Mesenchymal stem cell (in vitro differentiated cells and primary cell): ENCODE results near the gene WDFY2.
"Not testable (repeated sequence)": the region's sequence is repeated elsewhere in the genome, so short reads cannot be mapped to it uniquely, and the experiment has no call there.

Source experiments
- DNase-seq: peaks from one replicate; pipeline ENCODE4 v3.0.0-alpha.2; 2013
- H2AFZ ChIP-seq: one replicate; pipeline ENCODE4 v1.6.1; 2013; ENCODE audit warnings: low read depth, mild to moderate bottlenecking, control low read depth, inconsistent platforms, low read length, moderate library complexity
- H2AK5ac ChIP-seq: 2 replicates; pipeline ENCODE4 v1.6.1; 2013; ENCODE audit warnings: low read length, moderate library complexity, mild to moderate bottlenecking, inconsistent platforms; ENCODE audit not compliant: severe bottlenecking
- H2BK120ac ChIP-seq: one replicate; pipeline ENCODE4 v1.6.1; 2013; ENCODE audit warnings: low read depth, mild to moderate bottlenecking, inconsistent platforms, low read length, moderate library complexity
- H2BK12ac ChIP-seq, 2 experiments: one replicate each; pipeline ENCODE4 v1.6.1; 2013; ENCODE audit warnings: inconsistent platforms in 2 of 2, low read length in 2 of 2, mild to moderate bottlenecking in 2 of 2, moderate library complexity in 2 of 2, control low read depth in 1 of 2
- H2BK15ac ChIP-seq: one replicate; pipeline ENCODE4 v1.6.1; 2013; ENCODE audit warnings: mild to moderate bottlenecking, low read depth, inconsistent platforms; ENCODE audit not compliant: poor library complexity, severe bottlenecking
- H2BK5ac ChIP-seq: 2 replicates; pipeline ENCODE4 v1.6.1; 2013; ENCODE audit warnings: low read depth, mild to moderate bottlenecking, low read length, control low read depth, inconsistent platforms; ENCODE audit not compliant: poor library complexity, severe bottlenecking
- H3K14ac ChIP-seq, 2 experiments: one replicate each; pipeline ENCODE4 v1.6.1; 2013; ENCODE audit warnings: inconsistent platforms in 2 of 2, low read length in 2 of 2, control low read depth in 1 of 2, mild to moderate bottlenecking in 1 of 2, moderate library complexity in 1 of 2
- H3K18ac ChIP-seq, 2 experiments: one replicate each; pipeline ENCODE4 v1.6.1; 2013; ENCODE audit warnings: inconsistent platforms in 2 of 2, low read length in 2 of 2, control low read depth in 1 of 2, low read depth in 1 of 2, mild to moderate bottlenecking in 1 of 2
- H3K23ac ChIP-seq, 2 experiments: one replicate each; pipeline ENCODE4 v1.6.1; 2013; ENCODE audit warnings: inconsistent platforms in 2 of 2, low read length in 2 of 2, mild to moderate bottlenecking in 2 of 2, moderate library complexity in 2 of 2, control low read depth in 1 of 2
- H3K27ac ChIP-seq: 2 replicates; pipeline ENCODE4 v1.5.1; 2013; ENCODE audit warnings: mild to moderate bottlenecking, moderate library complexity, low read length, control low read depth, inconsistent platforms; ENCODE audit not compliant: poor library complexity, severe bottlenecking
- H3K27me3 ChIP-seq, 2 experiments: 2 replicates each; pipeline versions ENCODE4 v1.6.1 to v1.7.0; 2013; ENCODE audit warnings: low read length in 2 of 2, mild to moderate bottlenecking in 2 of 2, moderate library complexity in 2 of 2, control low read depth in 1 of 2, inconsistent platforms in 1 of 2; ENCODE audit not compliant: control insufficient read depth in 1 of 2, insufficient read depth in 1 of 2
- H3K36me3 ChIP-seq, 2 experiments: 2 replicates each; pipeline versions ENCODE4 v1.6.1 to v1.7.0; 2013; ENCODE audit warnings: low read length in 2 of 2, control low read depth in 1 of 2, inconsistent platforms in 1 of 2, low read depth in 1 of 2, mild to moderate bottlenecking in 1 of 2; ENCODE audit not compliant: insufficient read depth in 2 of 2, control insufficient read depth in 1 of 2
- H3K4ac ChIP-seq, 2 experiments: one replicate each; pipeline ENCODE4 v1.6.1; 2013; ENCODE audit warnings: inconsistent platforms in 2 of 2, low read length in 2 of 2, mild to moderate bottlenecking in 2 of 2, moderate library complexity in 2 of 2, control low read depth in 1 of 2, low read depth in 1 of 2
- H3K4me1 ChIP-seq: 2 replicates; pipeline ENCODE4 v1.6.1; 2013; ENCODE audit warnings: low read depth, low read length, control low read depth; ENCODE audit not compliant: control insufficient read depth, insufficient read depth
- H3K4me2 ChIP-seq: 2 replicates; pipeline ENCODE4 v1.6.1; 2013; ENCODE audit warnings: low read length, mild to moderate bottlenecking, inconsistent platforms; ENCODE audit not compliant: poor library complexity, severe bottlenecking
- H3K4me3 ChIP-seq, 2 experiments: 2 replicates each; pipeline versions ENCODE4 v1.5.1 to v1.7.0; 2013; ENCODE audit warnings: low read length in 2 of 2, mild to moderate bottlenecking in 2 of 2, control low read depth in 1 of 2, low read depth in 1 of 2; ENCODE audit not compliant: insufficient read depth in 1 of 2
- H3K79me1 ChIP-seq: replicated peaks from 2 replicates; pipeline ENCODE4 v1.6.1; 2013; ENCODE audit warnings: mild to moderate bottlenecking, control low read depth, low read length, inconsistent platforms; ENCODE audit not compliant: poor library complexity, severe bottlenecking
- H3K9ac ChIP-seq: 2 replicates; pipeline ENCODE4 v1.7.0; 2013; ENCODE audit warnings: mild to moderate bottlenecking, low read length, moderate library complexity
- H3K9me3 ChIP-seq: 2 replicates; pipeline ENCODE4 v1.7.0; 2013; ENCODE audit warnings: mild to moderate bottlenecking, low read length; ENCODE audit not compliant: control insufficient read depth
- H4K8ac ChIP-seq: one replicate; pipeline ENCODE4 v1.6.1; 2013; ENCODE audit warnings: inconsistent platforms, mild to moderate bottlenecking, low read length, moderate library complexity
- H4K91ac ChIP-seq: one replicate; pipeline ENCODE4 v1.6.1; 2013; ENCODE audit warnings: mild to moderate bottlenecking, low read length, inconsistent platforms
- WGBS: methylation state at CpG from one replicate; pipeline ENCODE4 v1.1.7; 2013; ENCODE audit warnings: mixed read lengths; 5-methylcytosine and 5-hydroxymethylcytosine counted together

The WDFY2 gene

GRCh38 chr13:51564252-51564651, 20.0 kb upstream of the WDFY2 start:
- H3K4me3 ChIP-seq, result no peak overlapping the region
- no peak overlapping the region for H3K9ac ChIP-seq
- H4K8ac ChIP-seq, result no peak overlapping the region
- H3K9me3 ChIP-seq, result no peaks in the 10 kb centered on the region
- H2AK5ac ChIP-seq, result no peak overlapping the region
- H3K4me1 ChIP-seq, result no peaks in the 10 kb centered on the region
- WGBS, result 95% methylated on average over 3 of the region's 3 CpGs
- no peak overlapping the region for H3K27ac ChIP-seq
- no peak for DNase-seq
- H3K79me1 ChIP-seq, result no peaks in the 10 kb centered on the region
- H2BK12ac ChIP-seq, result no peak overlapping the region
- no peak overlapping the region for H2BK15ac ChIP-seq
- H3K14ac ChIP-seq, result no peak overlapping the region
- no peak overlapping the region for H3K23ac ChIP-seq
- H2BK5ac ChIP-seq, result no peak overlapping the region
- no peak overlapping the region for H2AFZ ChIP-seq
- no peak overlapping the region for H3K4me2 ChIP-seq
- no peak overlapping the region for H3K4ac ChIP-seq
- no peak overlapping the region for H2BK120ac ChIP-seq
- no peaks in the 10 kb centered on the region for H3K36me3 ChIP-seq
- H4K91ac ChIP-seq, result no peak overlapping the region
- H3K18ac ChIP-seq, result no peak overlapping the region
- no peaks in the 10 kb centered on the region for H3K27me3 ChIP-seq

DNA sequence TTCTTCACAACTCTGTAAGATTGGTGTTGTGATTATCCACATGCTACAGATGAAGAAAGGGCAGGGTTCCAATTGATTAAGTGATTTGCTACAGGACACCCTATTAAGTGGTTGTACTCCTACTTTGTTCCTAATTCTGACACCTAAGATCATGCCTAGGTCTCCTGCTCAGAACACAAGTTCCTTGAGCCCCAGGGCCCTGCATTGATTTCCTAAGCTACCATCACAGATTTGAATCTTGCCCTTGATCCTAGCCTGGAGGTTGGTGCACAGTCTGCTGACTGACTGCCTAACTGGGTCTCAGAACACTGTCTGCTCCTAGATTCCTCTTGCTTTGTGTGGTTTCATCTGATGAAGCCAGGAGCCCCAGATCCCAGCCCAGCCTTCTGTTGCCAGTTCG, 19.6 kb upstream of the WDFY2 start:
- no peak overlapping the region for H3K4me2 ChIP-seq
- DNase-seq, result no peak
- no peak overlapping the region for H4K8ac ChIP-seq
- H3K27ac ChIP-seq, result no peak overlapping the region
- no peak overlapping the region for H3K4me3 ChIP-seq
- WGBS, result 97% methylated on average over 1 of the region's 1 CpG
- H3K23ac ChIP-seq, result no peak overlapping the region
- no peaks in the 10 kb centered on the region for H3K36me3 ChIP-seq
- no peak overlapping the region for H4K91ac ChIP-seq
- no peak overlapping the region for H2BK12ac ChIP-seq
- H3K4me1 ChIP-seq, result no peaks in the 10 kb centered on the region
- H2AFZ ChIP-seq, result no peak overlapping the region
- no peak overlapping the region for H2AK5ac ChIP-seq
- no peak overlapping the region for H2BK15ac ChIP-seq
- no peaks in the 10 kb centered on the region for H3K27me3 ChIP-seq
- H2BK5ac ChIP-seq, result no peak overlapping the region
- H3K79me1 ChIP-seq, result no peaks in the 10 kb centered on the region
- no peak overlapping the region for H3K9ac ChIP-seq
- H3K4ac ChIP-seq, result no peak overlapping the region
- no peak overlapping the region for H3K18ac ChIP-seq
- H3K9me3 ChIP-seq, result no peaks in the 10 kb centered on the region
- no peak overlapping the region for H3K14ac ChIP-seq
- no peak overlapping the region for H2BK120ac ChIP-seq

- not testable (repeated sequence) for H2BK120ac ChIP-seq, H2AK5ac ChIP-seq, H3K18ac ChIP-seq, H2BK12ac ChIP-seq, H3K36me3 ChIP-seq, H3K9me3 ChIP-seq, H3K4me1 ChIP-seq, DNase-seq, H3K4me3 ChIP-seq, H3K79me1 ChIP-seq, H3K23ac ChIP-seq, H3K27me3 ChIP-seq, H3K14ac ChIP-seq, H3K9ac ChIP-seq, H2BK5ac ChIP-seq, H3K27ac ChIP-seq, H3K4ac ChIP-seq, H2AFZ ChIP-seq, H4K91ac ChIP-seq, H2BK15ac ChIP-seq, H3K4me2 ChIP-seq, H4K8ac ChIP-seq
- 90% methylated on average over 2 of the region's 4 CpGs for WGBS
Measured at GRCh38 chr13:51569001-51569400, 15.3 kb upstream of the WDFY2 start.

GRCh38 chr13:51576754-51577153, 7.5 kb upstream of the WDFY2 start:
- Histone ChIP-seq H3K36me3 (no peaks in the 10 kb centered on the region), H3K4me3 (no peak overlapping the region), H3K9me3 (no peaks in the 10 kb centered on the region), H3K23ac (no peak overlapping the region), H2BK15ac (no peak overlapping the region), H3K4ac (no peak overlapping the region), H3K9ac (no peak overlapping the region), H4K91ac (no peak overlapping the region), H2BK120ac (no peak overlapping the region), H3K14ac (no peak overlapping the region), H3K4me2 (no peak overlapping the region), H2BK5ac (no peak overlapping the region), H2AFZ (no peak overlapping the region), H3K79me1 (no peaks in the 10 kb centered on the region), H4K8ac (no peak overlapping the region), H3K27ac (no peak overlapping the region), H3K27me3 (no peaks in the 10 kb centered on the region), H2BK12ac (no peak overlapping the region), H3K4me1 (no peaks in the 10 kb centered on the region), H3K18ac (no peak overlapping the region), H2AK5ac (no peak overlapping the region)
- DNase-seq, result no peak
- WGBS, result 100% methylated on average over 1 of the region's 1 CpG
